GM23338 (cell line): ENCODE data around the gene HIP1. TPM values are rescaled to one million over a fixed set of nuclear protein-coding genes. Genes with fewer than 3 reads are reported as not detected.

Experiments used
- ATAC-seq: fragments of 200-7000 bp; cut with Tn5 transposase; 3 replicates; pipeline ENCODE4 v1.9.1; 2020
- DNase-seq: peaks from one replicate; pipeline ENCODE4 v3.0.0-alpha.2; 2015; ENCODE audit warnings: low spot score
- H2AFZ ChIP-seq: fragments of 200-600 bp; sonication (generic); 2 replicates; pipeline ENCODE4 v1.8.0; 2016; ENCODE audit warnings: antibody characterized with exemption, mild to moderate bottlenecking, moderate library complexity
- H3F3A ChIP-seq: fragments of 200-600 bp; sonication (generic); replicated peaks from 2 replicates; pipeline ENCODE4 v1.8.0; 2017; ENCODE audit warnings: antibody characterized with exemption, mixed run types, low read depth
- H3K27ac ChIP-seq: fragments of 200-600 bp; sonication (generic); 2 replicates; pipeline ENCODE4 v1.6.1; 2016; ENCODE audit warnings: low read depth
- H3K27me3 ChIP-seq: fragments of 200-600 bp; sonication (generic); 2 replicates; pipeline ENCODE4 v1.8.0; 2016; ENCODE audit warnings: mild to moderate bottlenecking, mixed run types, moderate library complexity; ENCODE audit not compliant: insufficient read depth
- H3K36me3 ChIP-seq: fragments of 200-600 bp; sonication (generic); 2 replicates; pipeline ENCODE4 v1.8.0; 2016; ENCODE audit warnings: mild to moderate bottlenecking; ENCODE audit not compliant: insufficient read depth
- H3K4me1 ChIP-seq: fragments of 200-600 bp; sonication (generic); 2 replicates; pipeline ENCODE4 v1.8.0; 2016; ENCODE audit warnings: mild to moderate bottlenecking, moderate library complexity; ENCODE audit not compliant: insufficient read depth
- H3K4me2 ChIP-seq: fragments of 200-600 bp; sonication (generic); 2 replicates; pipeline ENCODE4 v1.7.1; 2017; ENCODE audit warnings: mixed run types
- H3K4me3 ChIP-seq: fragments of 200-600 bp; sonication (generic); 2 replicates; pipeline ENCODE4 v1.6.1; 2016; ENCODE audit warnings: mixed run types
- H3K79me2 ChIP-seq: fragments of 200-600 bp; sonication (generic); replicated peaks from 2 replicates; pipeline ENCODE4 v1.8.0; 2017; ENCODE audit warnings: mild to moderate bottlenecking; ENCODE audit not compliant: insufficient read depth
- H3K9me2 ChIP-seq: fragments of 200-600 bp; sonication (generic); 2 replicates; pipeline ENCODE4 v1.8.0; 2017; ENCODE audit not compliant: insufficient read depth
- H4K20me1 ChIP-seq: fragments of 200-600 bp; sonication (generic); replicated peaks from 2 replicates; pipeline ENCODE4 v1.8.0; 2017; ENCODE audit warnings: mild to moderate bottlenecking; ENCODE audit not compliant: insufficient read depth
- H3K27ac Mint-ChIP-seq: 2 replicates; pipeline ENCODE4 v1.8.0; 2020; ENCODE audit warnings: inconsistent platforms, mild to moderate bottlenecking, moderate library complexity, mixed read lengths
- H3K27me3 Mint-ChIP-seq: 3 replicates; pipeline ENCODE4 v1.8.0; 2022; ENCODE audit warnings: low read depth, mild to moderate bottlenecking, moderate library complexity, mixed read lengths, inconsistent platforms; ENCODE audit not compliant: insufficient read depth, poor library complexity
- H3K36me3 Mint-ChIP-seq: 3 replicates; pipeline ENCODE4 v1.8.0; 2021; ENCODE audit warnings: low read depth, mild to moderate bottlenecking, inconsistent platforms, moderate library complexity, mixed read lengths
- H3K4me1 Mint-ChIP-seq: 3 replicates; pipeline ENCODE4 v1.8.0; 2020; ENCODE audit warnings: mild to moderate bottlenecking, inconsistent platforms, mixed read lengths
- H3K4me3 Mint-ChIP-seq: 3 replicates; pipeline ENCODE4 v1.8.0; 2021; ENCODE audit warnings: moderate library complexity, mild to moderate bottlenecking, inconsistent platforms, mixed read lengths
- H3K9me3 Mint-ChIP-seq: 3 replicates; pipeline ENCODE4 v1.8.0; 2020; ENCODE audit warnings: moderate library complexity, mild to moderate bottlenecking, inconsistent platforms, mixed read lengths
- CREB1 ChIP-seq: fragments of 250-450 bp; sonication (Bioruptor Pico); IDR thresholded peaks from 2 replicates; pipeline ENCODE4 v1.5.0; 2020; ENCODE audit warnings: low read depth, mild to moderate bottlenecking, moderate library complexity
- CTCF ChIP-seq, 2 experiments: fragments of 200-600 bp in 1 of 2; sonication (generic) in 1 of 2; conservative IDR thresholded peaks; 2 replicates each; pipeline versions ENCODE4 v1.5.1 to v1.6.1; 2016 to 2017; ENCODE audit warnings: antibody characterized with exemption in 2 of 2, low read depth in 2 of 2, mild to moderate bottlenecking in 2 of 2, moderate library complexity in 1 of 2
- ETS1 ChIP-seq: IDR thresholded peaks from 2 replicates; pipeline ENCODE4 v1.6.1; 2016; ENCODE audit warnings: antibody characterized with exemption
- EZH2 ChIP-seq: fragments of 200-600 bp; sonication (generic); IDR thresholded peaks from one replicate; pipeline ENCODE4 v1.8.0; 2017; ENCODE audit warnings: antibody characterized with exemption, mild to moderate bottlenecking, low read depth; ENCODE audit not compliant: unreplicated experiment
- EZH2phosphoT487 ChIP-seq: fragments of 200-600 bp; sonication (generic); IDR thresholded peaks from one replicate; pipeline ENCODE4 v1.8.1; 2018; ENCODE audit warnings: antibody characterized with exemption; ENCODE audit not compliant: unreplicated experiment
- JUNB ChIP-seq: IDR thresholded peaks from one replicate; pipeline ENCODE4 v1.6.1; 2016; ENCODE audit warnings: antibody characterized with exemption; ENCODE audit not compliant: unreplicated experiment
- NANOG ChIP-seq: IDR thresholded peaks from 2 replicates; pipeline ENCODE4 v1.6.1; 2016; ENCODE audit warnings: antibody characterized with exemption, borderline replicate concordance
- POLR2AphosphoS5 ChIP-seq: IDR thresholded peaks from 2 replicates; pipeline ENCODE4 v1.6.1; 2016; ENCODE audit warnings: antibody characterized with exemption, low read depth
- STAT1 ChIP-seq: IDR thresholded peaks from one replicate; pipeline ENCODE4 v1.6.1; 2016; ENCODE audit warnings: antibody characterized with exemption; ENCODE audit not compliant: unreplicated experiment
- ZNF114 ChIP-seq: fragments of 250-450 bp; sonication (Bioruptor Pico); IDR thresholded peaks from 2 replicates; pipeline ENCODE4 v1.5.0; 2020; ENCODE audit warnings: mild to moderate bottlenecking, moderate library complexity
- ZNF331 ChIP-seq: fragments of 250-450 bp; sonication (Bioruptor Pico); IDR thresholded peaks from 2 replicates; pipeline ENCODE4 v1.5.0; 2020; ENCODE audit warnings: low read depth, mild to moderate bottlenecking, moderate library complexity
- polyA plus RNA-seq: library from polyadenylated mRNA; unstranded; fragments of >200 nt; fragmentation: Nextera tagmentation; extraction: Ambion mirVana; gene quantifications from 2 replicates; pipeline ENCODE4 v1.2.1, GENCODE V29; 2016
- total RNA-seq: library from RNA; depleted of rRNA; stranded (reverse); fragments of >200 nt; shearing (Covaris generic); gene quantifications from 2 replicates; pipeline ENCODE4 v1.2.3, GENCODE V29; 2014
- TF ChIP-seq, protein P1 (sequence below): IDR thresholded peaks from one replicate; pipeline ENCODE4 v1.6.1; 2018; ENCODE audit warnings: antibody characterized with exemption; ENCODE audit not compliant: unreplicated experiment
- TF ChIP-seq, protein P2 (sequence below): fragments of 250-450 bp; sonication (Bioruptor Pico); IDR thresholded peaks from 2 replicates; pipeline ENCODE4 v1.5.0; 2020; ENCODE audit warnings: mild to moderate bottlenecking, moderate library complexity

The HIP1 gene
- total and polyA plus RNA-seq, 2 experiments from 2014 or later, result 24.9 to 80.8 TPM

DNA sequence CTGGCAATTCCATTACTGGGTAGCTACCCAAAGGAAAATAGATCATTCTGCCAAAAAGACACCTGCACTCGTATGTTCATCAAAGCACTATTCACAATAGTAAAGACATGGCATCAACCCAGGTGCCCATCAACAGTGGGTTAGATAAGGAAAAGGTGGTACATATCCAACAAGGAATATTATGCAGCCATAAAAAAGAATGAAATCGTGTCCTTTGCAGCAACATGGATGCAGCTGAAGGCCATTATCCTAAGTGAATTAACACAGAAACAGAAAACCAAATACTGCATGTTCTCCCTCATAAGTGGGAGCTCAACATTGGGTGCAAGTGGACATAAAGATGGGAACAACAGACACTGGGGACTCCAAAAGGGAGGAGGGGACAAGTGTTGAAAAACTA, 93.2 kb downstream of the HIP1 start:
- H3K27ac ChIP-seq, result no peak overlapping the region
- no peak overlapping the region for H3K4me2 ChIP-seq
- peaks cover 21% of the 10 kb centered on the region for H3K4me1 ChIP-seq
- DNase-seq (no peak), ATAC-seq (no peak)
- no peak overlapping the region for H3K27ac Mint-ChIP-seq
- H3K79me2 ChIP-seq, result no peaks in the 10 kb centered on the region
- no peaks in the 10 kb centered on the region for H3K36me3 ChIP-seq
- H3K9me2 ChIP-seq, result no peaks in the 10 kb centered on the region
- no peak overlapping the region for H2AFZ ChIP-seq
- TF ChIP-seq, protein P1, sequence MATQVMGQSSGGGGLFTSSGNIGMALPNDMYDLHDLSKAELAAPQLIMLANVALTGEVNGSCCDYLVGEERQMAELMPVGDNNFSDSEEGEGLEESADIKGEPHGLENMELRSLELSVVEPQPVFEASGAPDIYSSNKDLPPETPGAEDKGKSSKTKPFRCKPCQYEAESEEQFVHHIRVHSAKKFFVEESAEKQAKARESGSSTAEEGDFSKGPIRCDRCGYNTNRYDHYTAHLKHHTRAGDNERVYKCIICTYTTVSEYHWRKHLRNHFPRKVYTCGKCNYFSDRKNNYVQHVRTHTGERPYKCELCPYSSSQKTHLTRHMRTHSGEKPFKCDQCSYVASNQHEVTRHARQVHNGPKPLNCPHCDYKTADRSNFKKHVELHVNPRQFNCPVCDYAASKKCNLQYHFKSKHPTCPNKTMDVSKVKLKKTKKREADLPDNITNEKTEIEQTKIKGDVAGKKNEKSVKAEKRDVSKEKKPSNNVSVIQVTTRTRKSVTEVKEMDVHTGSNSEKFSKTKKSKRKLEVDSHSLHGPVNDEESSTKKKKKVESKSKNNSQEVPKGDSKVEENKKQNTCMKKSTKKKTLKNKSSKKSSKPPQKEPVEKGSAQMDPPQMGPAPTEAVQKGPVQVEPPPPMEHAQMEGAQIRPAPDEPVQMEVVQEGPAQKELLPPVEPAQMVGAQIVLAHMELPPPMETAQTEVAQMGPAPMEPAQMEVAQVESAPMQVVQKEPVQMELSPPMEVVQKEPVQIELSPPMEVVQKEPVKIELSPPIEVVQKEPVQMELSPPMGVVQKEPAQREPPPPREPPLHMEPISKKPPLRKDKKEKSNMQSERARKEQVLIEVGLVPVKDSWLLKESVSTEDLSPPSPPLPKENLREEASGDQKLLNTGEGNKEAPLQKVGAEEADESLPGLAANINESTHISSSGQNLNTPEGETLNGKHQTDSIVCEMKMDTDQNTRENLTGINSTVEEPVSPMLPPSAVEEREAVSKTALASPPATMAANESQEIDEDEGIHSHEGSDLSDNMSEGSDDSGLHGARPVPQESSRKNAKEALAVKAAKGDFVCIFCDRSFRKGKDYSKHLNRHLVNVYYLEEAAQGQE, result no peak
- TF ChIP-seq JUNB (no peak), CTCF (conservative IDR thresholded peaks at IDR 0.05; ENCODE audit: low read depth in 2 of 2) (no peak), NANOG (no peak), ZNF331 (CRISPR knock-in tag) (no peak), EZH2phosphoT487 (no peak), EZH2 (no peak), ETS1 (no peak), POLR2AphosphoS5 (no peak), ZNF114 (no peak), STAT1 (no peak), CREB1 (CRISPR knock-in tag) (no peak)
- TF ChIP-seq, protein P2, sequence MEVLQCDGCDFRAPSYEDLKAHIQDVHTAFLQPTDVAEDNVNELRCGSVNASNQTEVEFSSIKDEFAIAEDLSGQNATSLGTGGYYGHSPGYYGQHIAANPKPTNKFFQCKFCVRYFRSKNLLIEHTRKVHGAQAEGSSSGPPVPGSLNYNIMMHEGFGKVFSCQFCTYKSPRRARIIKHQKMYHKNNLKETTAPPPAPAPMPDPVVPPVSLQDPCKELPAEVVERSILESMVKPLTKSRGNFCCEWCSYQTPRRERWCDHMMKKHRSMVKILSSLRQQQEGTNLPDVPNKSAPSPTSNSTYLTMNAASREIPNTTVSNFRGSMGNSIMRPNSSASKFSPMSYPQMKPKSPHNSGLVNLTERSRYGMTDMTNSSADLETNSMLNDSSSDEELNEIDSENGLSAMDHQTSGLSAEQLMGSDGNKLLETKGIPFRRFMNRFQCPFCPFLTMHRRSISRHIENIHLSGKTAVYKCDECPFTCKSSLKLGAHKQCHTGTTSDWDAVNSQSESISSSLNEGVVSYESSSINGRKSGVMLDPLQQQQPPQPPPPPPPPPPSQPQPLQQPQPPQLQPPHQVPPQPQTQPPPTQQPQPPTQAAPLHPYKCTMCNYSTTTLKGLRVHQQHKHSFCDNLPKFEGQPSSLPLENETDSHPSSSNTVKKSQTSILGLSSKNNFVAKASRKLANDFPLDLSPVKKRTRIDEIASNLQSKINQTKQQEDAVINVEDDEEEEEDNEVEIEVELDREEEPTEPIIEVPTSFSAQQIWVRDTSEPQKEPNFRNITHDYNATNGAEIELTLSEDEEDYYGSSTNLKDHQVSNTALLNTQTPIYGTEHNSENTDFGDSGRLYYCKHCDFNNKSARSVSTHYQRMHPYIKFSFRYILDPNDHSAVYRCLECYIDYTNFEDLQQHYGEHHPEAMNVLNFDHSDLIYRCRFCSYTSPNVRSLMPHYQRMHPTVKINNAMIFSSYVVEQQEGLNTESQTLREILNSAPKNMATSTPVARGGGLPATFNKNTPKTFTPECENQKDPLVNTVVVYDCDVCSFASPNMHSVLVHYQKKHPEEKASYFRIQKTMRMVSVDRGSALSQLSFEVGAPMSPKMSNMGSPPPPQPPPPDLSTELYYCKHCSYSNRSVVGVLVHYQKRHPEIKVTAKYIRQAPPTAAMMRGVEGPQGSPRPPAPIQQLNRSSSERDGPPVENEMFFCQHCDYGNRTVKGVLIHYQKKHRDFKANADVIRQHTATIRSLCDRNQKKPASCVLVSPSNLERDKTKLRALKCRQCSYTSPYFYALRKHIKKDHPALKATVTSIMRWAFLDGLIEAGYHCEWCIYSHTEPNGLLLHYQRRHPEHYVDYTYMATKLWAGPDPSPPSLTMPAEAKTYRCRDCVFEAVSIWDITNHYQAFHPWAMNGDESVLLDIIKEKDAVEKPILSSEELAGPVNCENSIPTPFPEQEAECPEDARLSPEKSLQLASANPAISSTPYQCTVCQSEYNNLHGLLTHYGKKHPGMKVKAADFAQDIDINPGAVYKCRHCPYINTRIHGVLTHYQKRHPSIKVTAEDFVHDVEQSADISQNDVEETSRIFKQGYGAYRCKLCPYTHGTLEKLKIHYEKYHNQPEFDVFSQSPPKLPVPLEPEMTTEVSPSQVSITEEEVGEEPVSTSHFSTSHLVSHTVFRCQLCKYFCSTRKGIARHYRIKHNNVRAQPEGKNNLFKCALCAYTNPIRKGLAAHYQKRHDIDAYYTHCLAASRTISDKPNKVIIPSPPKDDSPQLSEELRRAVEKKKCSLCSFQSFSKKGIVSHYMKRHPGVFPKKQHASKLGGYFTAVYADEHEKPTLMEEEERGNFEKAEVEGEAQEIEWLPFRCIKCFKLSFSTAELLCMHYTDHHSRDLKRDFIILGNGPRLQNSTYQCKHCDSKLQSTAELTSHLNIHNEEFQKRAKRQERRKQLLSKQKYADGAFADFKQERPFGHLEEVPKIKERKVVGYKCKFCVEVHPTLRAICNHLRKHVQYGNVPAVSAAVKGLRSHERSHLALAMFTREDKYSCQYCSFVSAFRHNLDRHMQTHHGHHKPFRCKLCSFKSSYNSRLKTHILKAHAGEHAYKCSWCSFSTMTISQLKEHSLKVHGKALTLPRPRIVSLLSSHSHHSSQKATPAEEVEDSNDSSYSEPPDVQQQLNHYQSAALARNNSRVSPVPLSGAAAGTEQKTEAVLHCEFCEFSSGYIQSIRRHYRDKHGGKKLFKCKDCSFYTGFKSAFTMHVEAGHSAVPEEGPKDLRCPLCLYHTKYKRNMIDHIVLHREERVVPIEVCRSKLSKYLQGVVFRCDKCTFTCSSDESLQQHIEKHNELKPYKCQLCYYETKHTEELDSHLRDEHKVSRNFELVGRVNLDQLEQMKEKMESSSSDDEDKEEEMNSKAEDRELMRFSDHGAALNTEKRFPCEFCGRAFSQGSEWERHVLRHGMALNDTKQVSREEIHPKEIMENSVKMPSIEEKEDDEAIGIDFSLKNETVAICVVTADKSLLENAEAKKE (CRISPR knock-in tag), result no peak
- H3K4me3 Mint-ChIP-seq, result no peak overlapping the region
- no peak overlapping the region for H3K4me3 ChIP-seq
- H3K4me1 Mint-ChIP-seq, result peaks cover 18% of the 10 kb centered on the region
- H3K27me3 Mint-ChIP-seq, result peaks cover 10% of the 10 kb centered on the region
- H3K27me3 ChIP-seq, result no peaks in the 10 kb centered on the region
- H3F3A ChIP-seq, result peaks cover 10% of the 10 kb centered on the region
- peaks cover 13% of the 10 kb centered on the region; the same call in 2 of the 3 replicates for H3K9me3 Mint-ChIP-seq
- no peaks in the 10 kb centered on the region for H4K20me1 ChIP-seq
- H3K36me3 Mint-ChIP-seq, result peaks cover 8% of the 10 kb centered on the region; the same call in 2 of the 3 replicates
